HS-5 (cell line): ENCODE results near the gene NPSR1.
"Not testable (repeated sequence)": the region's sequence is repeated elsewhere in the genome, so short reads cannot be mapped to it uniquely, and the experiment has no call there.

Source experiments
- DNase-seq: peaks from one replicate; pipeline ENCODE4 v3.0.0-alpha.2; 2012; ENCODE audit warnings: low read depth

NPSR1 gene

DNA sequence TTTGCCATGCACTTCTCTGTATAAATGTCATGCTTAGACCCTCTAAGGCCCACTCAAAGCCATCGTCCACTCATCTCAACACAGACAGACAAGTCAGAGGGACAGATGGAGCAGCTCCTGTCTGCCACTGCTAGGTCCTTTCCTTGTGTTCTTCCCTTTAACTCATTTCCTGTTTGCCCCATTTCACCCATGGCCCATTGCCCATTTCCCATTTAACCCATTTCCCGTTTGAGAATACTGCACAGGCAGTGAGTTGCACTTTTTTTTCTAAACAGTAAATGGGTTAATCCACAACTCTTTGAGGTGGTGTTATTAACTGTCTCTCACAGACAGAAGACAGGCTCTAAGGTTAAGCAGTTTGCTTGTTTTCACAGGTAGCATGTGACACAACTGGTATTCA, 179.3 kb downstream of the NPSR1 start:
- no peak for DNase-seq

DNA sequence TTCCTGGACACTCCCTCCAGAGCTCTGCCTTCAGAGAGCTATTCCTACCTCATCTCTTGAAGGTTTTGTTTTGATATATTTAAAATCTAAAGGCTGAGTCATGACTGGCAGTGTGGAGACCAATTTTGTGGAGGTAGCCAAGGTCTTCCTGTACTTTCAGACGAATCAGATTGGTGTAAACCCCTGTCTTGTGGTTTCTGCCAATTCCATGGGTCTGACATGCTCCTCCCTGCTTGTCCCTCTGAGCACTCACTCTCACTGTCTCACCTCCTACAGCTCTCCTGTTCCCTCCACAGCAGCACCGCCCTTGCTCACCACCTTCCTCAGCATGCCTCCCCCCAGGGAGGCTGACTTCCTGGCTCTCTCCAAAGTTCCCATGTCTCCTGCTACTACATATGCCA, 179.8 kb downstream of the NPSR1 start:
- no peak for DNase-seq

DNA sequence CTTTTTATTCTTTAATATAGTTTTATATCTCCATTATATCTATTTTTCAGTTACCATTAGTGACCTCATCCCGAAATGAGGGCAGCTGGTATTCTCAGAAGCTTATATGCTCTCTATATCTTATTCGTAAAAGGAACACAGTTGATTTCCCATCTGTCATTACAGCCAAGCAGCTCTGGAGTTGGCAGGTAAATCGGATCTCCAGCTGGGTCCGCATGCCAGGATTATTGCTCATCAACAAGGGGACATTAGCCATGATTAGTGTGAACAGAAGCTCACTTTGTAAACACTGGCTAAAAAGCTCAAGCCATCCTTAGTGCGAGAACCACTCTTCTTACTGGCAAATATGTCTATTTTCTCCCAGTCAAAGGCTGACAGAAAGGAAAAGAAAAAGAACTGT, 180.3 kb downstream of the NPSR1 start:
- DNase-seq, result no peak

DNA sequence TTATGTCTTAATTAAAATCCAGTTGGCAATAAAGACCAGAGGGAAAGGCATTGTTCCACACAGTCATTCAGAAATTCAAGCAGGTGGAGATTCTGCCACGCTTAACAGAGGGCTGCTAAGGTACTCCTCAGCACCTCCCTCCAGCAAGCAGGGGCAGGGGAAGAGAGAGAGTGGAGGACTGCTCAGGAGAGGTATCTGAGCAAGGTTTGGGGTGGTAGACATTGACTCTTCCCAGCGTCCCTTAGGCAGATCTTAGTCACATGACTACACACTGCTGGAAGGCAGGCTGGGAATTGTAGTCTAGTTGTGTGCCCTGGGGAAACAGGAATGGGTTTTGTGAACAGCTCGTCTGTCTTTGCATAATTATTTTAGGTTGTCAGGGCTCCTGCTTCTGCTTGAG, 181.6 kb downstream of the NPSR1 start:
- DNase-seq, result no peak

DNA sequence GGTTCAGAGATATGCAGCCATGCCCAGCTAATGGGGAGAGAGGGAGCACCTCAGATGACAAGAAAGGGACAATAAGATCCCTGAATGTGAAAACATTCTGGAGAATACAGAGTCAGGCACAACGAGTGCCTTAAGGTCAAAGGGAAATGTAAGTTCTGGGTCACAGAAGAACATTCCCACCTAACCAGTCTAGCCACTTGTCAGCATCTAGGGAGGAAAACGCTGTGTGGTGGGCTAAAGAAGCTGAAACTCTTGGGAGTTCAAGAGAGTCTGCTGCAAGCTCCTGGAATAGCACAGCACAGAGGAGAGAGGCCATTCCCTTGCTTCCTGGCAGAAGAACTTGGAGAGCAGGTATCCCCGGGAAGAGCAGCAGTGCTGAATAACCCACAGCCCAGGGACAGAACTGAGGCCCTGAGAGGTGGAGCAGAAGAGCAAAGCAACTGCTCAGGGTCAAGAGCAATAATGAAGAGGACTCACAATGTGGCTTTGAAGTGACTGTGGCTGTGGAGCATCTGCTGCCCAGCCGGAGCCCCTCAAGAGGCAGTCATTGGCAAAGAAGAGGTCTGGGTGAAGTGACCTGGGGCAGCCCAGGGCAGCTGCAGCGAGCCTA, 182.3 kb downstream of the NPSR1 start:
- DNase-seq, result no peak

DNA sequence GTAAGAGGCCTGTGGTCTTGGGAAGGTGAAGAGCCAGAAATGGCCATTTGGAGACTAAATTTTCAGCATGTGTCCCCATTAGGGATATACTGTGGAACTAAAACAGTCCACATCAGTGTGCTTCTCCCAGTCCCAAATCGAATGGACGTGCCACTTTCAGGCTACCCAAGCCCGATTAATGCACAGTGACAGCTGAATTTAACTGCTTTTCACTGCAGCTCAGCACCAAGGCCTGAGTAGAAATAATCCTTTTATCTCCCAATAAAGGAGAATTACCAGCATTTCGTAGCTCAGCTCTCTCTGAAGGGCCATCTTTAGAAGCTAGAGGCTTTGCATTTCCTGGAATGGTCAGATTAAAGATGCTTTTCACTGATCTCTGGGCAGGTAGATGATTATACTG, 183.3 kb downstream of the NPSR1 start:
- DNase-seq, result no peak

DNA sequence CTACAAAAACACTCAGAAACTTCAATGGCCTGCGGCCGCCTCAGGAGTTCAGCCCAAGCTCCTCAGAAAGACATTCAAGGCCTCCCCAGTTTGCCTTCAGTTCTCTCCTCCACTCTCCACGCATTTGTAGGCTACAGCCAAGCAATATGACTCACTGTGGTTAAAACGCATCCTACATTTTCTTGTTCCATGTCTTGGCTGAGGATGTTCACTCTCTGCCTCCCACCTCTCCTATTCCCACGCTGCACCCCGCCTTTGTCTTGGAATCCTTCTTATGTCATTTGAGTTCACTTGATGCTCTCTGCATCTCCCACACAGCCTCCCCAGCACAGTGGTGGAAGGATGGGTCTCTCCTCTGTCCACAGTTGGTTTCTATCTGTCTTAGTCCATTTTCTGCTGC, 184.8 kb downstream of the NPSR1 start:
- DNase-seq, result no peak

DNA sequence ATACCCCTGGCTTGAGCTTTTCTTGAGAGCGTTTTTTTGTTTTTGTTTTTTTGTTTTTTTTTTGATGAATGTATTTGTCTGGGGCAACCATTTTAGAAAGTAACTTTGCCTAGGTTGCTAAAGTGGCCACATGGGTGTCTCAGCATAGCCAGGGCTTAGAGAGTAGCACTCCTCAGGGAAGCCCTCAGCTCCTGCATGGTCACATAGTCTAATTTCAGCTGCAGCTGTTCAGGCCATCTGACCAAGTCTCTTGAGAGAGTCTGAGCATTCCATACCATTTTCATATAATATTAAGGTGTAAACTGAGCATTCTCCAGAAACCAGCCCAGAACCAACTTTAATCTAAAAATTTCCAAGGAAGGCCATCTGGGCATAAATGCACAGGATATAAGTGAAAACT, 186.4 kb downstream of the NPSR1 start:
- DNase-seq, result no peak

DNA sequence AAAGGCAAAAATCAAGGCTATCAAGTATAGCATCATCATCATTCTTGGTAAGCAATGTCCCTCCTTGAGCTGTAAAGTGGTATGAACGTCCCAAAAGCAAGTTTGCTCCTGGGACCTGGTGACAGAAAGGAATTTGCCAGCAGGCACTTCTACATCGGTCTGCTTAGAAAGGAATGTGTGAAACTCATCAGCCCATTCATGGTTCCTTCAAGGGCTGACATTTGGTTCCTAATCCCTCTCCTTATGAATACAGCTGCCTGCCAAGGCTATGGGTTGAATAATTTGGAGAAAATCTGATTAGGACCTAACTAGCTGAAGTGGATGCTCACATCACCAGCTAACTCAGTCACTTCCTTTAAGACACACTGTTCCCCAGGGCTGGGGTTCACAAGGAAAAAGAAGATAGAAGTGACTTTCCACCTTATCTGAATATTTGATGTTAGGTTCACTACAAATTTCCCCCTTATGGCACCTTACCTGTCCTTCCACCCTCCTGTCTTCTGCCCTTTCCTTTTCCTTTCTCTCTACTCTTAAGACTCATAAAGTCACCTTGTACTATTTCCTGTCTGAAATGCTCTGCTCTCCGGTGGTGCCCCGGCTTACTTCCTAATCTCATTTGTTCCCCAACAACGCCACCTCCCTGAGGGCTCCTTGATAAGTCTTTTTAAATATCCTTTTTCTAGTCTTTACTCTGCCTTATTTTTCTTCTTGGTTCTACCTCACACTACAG, 187.1 kb downstream of the NPSR1 start:
- DNase-seq, result no peak

DNA sequence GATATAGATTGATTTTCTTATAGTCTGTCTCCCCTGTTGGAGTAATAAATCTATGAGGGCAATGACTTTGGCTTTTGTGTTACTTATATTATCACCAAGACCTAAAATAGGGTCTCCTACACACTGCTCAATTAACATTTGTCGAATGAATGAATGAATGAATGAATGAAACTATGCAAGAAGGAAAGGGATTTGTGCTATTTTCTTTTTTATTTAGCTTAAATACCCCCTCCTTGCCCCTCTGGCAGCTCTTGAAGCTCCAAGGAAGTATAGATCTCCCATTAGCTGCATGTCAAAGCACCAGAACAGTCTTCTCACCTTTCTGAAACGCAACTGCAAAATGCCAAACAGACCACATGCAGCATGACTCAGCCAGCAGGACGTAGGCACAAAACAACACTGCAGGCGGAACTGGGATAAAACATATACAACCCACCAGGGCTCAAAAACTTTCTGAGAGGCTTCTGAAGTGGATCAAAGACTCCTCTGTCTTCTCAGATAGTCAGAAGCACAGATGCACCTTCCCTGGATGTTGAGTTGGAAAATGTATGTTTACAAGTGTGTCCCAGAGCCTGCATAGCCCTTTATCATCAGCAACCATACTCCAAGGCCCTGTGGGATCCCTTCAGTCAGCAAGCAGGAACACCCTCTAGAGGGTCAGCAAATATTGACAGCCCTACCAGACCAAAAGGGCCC, 187.8 kb downstream of the NPSR1 start:
- no peak for DNase-seq

DNA sequence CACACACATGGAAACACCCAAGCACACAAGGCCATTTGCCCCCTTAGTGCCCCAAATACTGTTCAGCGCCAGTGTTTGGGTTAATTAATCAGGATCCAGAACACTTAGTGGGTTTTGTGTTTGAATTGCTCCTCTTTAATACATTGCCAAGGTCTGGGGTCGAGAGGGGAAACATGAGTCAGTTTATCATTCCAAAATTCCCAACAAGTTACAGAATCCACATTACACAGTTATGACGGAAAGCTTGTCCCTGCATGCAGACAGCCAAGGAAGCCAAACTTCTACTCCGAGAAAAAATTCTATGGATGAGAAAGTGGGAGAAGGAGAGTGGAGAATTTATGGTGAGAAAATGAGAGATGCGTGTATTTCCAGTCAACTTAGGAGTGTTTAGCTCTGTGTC, 189.0 kb downstream of the NPSR1 start:
- DNase-seq, result no peak

DNA sequence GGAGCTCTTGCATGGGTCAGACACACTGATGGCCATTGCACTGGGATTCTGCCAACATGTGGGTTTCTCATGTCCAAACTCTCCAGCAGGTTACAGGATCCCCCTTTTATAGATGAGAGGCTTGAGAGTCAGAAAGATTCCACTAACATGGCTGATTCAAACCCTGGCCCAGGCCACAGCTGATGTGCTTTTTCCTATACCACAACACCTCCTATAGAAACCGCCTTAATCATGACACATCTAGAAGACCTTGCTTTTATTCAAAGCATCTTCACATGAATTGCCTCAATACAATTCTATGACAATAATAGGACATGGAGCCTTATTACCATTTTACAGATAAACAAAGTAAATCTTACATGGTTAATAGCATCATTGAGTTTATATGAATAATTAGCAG, 190.7 kb downstream of the NPSR1 start:
- DNase-seq, result no peak

DNA sequence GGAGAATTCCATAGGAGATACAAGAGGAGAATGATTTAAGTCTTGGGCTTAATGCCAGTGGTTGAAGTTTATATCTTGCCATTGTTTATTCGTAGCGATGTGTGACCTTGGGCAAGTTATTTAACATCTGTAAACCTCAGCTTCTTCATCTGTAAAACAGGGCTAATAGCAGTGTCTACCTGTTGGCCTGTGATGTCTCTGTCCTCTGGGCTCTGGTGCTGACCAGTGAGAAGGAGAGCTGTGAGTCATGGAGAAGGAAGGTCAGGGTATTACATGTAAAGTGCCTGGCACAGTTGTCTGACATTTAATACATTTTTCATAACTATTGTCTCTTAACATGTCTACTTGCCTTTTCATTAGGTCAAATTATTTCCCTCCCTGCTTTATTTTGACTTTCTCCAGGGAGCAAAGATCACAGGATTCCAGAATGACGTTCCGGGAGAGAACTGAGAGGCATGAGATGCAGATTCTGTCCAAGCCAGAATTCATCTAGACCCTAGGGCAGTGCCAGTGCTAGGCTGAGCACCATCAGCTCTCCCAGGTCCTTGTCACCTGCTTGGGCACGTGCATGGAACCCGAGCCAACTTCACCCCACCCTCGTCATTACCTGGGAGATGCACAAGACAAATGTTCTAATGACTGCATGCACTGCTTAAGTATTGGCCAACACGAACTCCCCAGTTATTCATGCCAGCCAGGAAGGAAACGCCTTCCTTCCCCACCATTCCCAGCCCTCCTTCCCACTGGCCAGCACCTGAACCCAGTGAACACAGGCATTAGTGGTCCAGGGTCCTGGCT, 191.3 kb downstream of the NPSR1 start:
- no peak for DNase-seq

DNA sequence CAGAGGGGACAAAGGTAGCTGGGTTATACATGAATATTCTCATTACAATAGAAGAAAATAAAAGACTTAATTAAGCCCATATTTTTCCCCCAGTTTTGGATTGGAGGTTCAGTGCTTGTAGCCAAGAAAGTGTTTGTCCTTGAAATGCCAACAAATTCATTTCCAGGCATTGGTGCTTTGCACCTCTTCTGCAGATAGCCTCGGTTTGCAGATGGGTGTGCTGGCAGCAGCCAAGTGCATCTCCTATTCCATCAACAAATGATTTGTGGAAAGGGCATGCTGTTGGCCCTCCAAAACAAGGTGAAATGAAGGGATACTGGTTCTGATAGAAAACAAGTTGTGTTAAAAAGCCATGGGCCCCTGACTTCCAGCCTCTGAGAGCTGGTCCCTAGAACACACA, 192.0 kb downstream of the NPSR1 start:
- no peak for DNase-seq

DNA sequence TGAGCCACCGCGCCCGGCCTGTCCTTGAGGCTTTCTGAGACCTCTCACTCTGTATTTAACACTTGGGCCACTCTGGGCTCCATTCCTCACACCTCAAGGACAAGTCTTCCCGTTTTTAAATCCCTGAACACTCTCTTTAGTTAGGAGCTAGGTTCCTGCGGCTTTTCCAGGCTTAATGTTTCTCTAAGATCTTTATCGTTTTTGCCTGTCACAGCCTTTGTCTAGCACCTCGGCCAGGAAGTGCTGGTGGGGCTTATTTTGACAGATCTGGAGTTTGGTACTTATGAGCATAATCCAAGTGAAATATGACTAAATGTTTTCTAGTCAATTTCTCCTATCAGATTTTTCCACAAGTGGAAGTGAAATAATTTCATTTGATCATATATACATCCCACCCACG, 192.7 kb downstream of the NPSR1 start:
- no peak for DNase-seq

DNA sequence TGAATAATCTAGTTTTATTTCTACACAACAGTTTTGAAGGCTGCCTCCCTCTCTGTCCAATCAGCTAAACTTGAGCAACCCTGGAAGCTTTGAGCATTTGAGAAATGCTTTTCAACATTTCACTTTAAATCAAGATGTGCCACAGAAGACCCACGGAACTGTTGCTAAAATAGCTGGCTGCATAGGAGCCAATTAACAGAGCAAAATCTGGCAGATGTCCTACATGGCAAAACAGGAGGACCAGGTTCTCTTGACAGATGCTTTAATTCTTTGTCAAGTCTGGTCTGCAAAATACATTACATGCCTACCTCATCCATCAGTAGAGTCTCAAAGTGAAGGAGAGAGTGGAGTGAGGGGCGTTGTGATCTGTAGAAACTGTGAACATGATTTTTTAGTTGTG, 193.4 kb downstream of the NPSR1 start:
- DNase-seq, result no peak

DNA sequence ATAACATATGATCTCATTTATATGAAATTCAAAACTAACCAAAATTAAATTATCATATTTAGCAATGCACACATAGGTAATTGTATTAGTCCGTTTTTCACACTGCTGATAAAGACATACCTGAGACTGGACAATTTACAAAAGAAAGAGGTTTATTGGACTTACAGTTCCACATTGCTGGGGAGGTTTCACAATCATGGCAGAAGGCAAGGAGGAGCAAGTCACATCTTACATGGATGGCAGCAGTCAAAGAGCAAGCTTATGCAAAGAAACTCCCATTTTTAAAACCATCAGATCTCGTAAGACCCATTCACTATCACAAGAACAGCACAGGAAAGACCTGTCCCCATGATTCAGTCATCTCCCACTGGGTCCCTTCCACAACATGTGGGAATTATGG, 200.4 kb downstream of the NPSR1 start:
- not testable (repeated sequence) for DNase-seq

DNA sequence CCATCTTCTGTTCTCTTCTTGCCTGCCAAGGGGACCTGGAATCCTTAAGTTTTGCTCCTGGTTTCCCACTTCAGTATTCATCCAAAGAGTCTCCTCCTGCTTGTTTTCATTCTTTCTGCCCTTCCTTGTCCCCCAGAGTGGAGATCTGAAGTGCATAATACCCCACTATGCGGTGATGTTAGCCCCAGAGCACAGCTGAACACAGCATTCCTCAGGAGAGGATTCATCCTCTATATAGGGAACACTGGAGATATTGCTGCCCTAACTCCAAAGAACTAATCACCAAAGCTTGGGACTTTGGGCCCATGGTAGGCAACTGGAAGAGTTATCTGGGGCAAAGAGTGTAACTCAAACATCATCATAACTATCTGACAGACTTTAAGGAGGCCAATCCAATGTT, 201.3 kb downstream of the NPSR1 start:
- not testable (repeated sequence) for DNase-seq

DNA sequence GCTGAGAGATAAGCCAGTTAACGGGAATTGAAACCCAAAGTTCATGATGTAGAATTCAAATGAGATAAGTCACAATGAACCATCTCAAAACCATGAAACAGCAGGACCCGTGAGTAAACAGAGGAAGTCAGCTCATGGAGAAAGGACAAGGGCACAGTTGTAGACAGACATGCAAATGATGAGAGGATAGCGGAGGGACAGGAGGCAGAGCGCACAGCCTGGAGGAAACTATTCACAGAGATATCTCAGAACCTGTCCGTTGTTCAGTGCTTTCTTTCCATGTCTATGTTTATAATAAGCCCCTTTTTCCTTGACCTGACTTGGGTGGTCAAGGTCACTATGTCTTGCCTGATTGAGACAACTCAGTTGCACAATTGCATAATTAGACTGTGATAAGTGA, 208.2 kb downstream of the NPSR1 start:
- not testable (repeated sequence) for DNase-seq

DNA sequence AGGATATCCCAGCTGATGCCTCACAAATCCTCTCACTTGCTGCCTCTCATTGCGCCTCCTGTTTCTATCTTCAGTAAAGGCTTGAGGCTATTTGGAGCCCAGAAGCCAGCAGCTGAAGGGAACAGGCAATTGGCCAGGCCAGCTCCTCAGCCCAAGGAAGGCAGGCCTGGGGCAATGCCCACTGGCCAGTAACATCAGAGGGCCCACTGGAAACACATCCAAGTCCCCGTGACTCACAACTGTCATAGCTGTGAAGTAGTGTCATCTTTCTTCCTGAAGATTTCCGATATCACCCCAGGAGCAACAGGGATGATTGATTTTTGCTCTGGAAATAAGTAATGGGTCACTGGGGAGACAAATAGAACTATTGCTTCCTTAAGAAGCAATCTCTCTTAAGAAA, 209.3 kb downstream of the NPSR1 start:
- DNase-seq, result not testable (repeated sequence)

DNA sequence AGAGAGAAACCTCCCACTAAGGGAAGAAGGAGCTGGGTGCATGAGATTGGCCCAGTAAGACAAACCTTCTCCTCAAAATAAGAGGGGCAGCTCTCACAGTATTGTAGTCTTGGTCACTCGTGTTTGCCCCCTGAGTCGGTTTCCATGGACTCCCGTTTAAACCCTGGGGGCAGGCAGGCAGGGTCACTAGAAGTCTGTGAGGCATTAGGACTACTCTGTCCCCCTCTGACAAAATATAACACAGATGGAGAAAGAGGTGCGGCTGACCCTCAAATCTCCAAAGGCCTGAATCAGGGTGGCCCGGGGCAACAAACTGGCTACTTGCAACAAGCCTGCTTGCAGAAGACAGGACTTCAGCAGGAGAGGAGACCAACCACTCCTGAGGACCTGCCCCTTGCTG, 210.6 kb downstream of the NPSR1 start:
- DNase-seq, result not testable (repeated sequence)

DNA sequence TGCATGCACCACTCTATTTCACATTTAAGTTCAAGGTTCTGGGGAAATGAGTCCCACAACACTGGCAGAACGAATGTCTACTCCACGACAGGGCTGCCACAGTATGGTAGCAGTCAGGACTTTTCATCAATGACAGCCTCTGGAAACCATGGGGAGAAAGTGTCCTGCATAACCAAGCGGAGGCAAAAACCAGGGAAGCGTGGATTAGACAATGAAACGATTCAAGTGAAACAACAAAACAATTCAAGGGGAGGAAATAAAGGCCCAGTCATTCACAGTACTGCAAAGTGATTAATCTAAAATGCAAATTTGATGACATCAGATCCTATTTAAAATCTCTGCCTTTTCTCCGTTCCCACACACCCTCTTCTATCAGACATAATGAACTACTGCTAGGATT, 211.0 kb downstream of the NPSR1 start:
- DNase-seq, result no peak

DNA sequence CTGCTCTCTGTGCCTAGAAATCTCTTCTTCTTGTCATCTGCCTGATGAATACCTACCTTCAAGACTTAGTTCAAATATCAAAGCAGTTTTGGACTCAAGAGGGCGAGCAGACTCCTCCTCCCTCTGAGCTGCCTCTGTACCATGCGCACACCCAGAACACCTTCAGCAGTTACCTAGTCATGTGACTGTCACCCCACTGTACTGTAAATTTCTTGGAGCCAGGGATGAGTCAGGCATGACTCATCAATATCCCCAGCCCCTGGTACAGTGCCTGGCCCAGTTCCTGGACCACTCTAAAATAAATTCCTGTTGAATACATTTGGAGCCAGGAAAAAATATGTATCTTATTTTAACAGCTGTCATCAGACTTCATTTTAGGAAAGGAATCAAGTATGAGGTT, 212.0 kb downstream of the NPSR1 start:
- not testable (repeated sequence) for DNase-seq
